GM12891 (cell line): ENCODE results near the gene ILK.

Source experiments
- POLR2A ChIP-seq: IDR thresholded peaks from 2 replicates; pipeline ENCODE4 v1.6.1; 2011; ENCODE audit warnings: low read depth, low read length, control low read depth
- POLR2AphosphoS5 ChIP-seq: IDR thresholded peaks from 2 replicates; pipeline ENCODE4 v1.6.1; 2011; ENCODE audit warnings: low read depth, low read length, control low read depth
- SPI1 ChIP-seq: IDR thresholded peaks from 2 replicates; pipeline ENCODE4 v1.6.1; 2011; ENCODE audit warnings: low read depth, low read length, control low read depth

- TF ChIP-seq POLR2A, result no peak
- no peak for TF ChIP-seq SPI1
- TF ChIP-seq POLR2AphosphoS5, result no peak
Measured at GRCh38 chr11:6632116-6633073, 28.8 kb downstream of the ILK start.
